Measurements from ENCODE around the gene CCDC30. TPM values are rescaled to one million over a fixed set of nuclear protein-coding genes. Genes with fewer than 3 reads are reported as not detected.

Gene CCDC30
- polyA plus RNA-seq, 1 donor (not counting 4 experiments of a cell fraction or from before 2014, with no cell fraction given) = 0.35 TPM

DNA sequence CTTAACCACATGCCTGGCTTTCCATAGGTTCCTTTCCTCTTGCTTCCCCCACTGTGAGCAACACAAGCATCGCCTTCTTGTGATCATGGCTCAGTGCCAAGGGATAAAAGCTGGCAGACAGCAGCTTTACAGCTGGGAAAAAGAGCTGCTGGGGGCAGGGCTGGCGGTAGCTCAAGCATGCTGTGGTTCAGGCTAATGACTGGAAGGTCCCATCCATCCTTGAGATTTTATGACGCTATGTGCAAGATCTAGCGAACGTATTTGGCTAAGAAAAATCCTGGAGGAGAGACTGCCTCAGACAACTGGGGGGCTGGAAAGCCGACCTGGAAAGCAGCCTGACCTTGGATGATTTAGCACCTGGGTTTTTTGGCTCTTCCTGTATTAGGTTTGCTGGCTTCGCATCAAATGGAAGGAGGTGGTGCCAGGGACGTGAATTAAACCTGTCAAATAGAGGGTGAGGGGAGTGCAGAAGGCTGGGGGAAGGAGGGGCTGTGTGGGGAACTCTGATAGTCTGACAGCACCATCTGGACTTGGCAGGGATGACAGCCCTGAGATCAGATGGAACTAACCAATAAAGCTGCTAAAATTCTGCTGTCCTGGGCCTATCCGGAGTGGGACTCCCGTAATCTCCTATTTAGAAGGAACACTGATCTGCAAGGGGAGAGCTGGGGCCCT, 42.0 kb upstream of the CCDC30 start:
- no peaks in the 10 kb centered on the region for H3K36me3 ChIP-seq (ENCODE audit: control insufficient read depth in 2 of 2, extremely low read depth in 1 of 2, insufficient read depth in 2 of 2, low read length in 2 of 2)
- no peak overlapping the region for H3K9ac ChIP-seq (ENCODE audit: control insufficient read depth, extremely low read depth, insufficient read depth, low read length)
- no peak overlapping the region for H2AFZ ChIP-seq (ENCODE audit: control insufficient read depth, low read length)
- H3K9me1 ChIP-seq (ENCODE audit: control insufficient read depth, extremely low read depth, insufficient read depth, low read length) = no peaks in the 10 kb centered on the region
- TF ChIP-seq, protein P1, sequence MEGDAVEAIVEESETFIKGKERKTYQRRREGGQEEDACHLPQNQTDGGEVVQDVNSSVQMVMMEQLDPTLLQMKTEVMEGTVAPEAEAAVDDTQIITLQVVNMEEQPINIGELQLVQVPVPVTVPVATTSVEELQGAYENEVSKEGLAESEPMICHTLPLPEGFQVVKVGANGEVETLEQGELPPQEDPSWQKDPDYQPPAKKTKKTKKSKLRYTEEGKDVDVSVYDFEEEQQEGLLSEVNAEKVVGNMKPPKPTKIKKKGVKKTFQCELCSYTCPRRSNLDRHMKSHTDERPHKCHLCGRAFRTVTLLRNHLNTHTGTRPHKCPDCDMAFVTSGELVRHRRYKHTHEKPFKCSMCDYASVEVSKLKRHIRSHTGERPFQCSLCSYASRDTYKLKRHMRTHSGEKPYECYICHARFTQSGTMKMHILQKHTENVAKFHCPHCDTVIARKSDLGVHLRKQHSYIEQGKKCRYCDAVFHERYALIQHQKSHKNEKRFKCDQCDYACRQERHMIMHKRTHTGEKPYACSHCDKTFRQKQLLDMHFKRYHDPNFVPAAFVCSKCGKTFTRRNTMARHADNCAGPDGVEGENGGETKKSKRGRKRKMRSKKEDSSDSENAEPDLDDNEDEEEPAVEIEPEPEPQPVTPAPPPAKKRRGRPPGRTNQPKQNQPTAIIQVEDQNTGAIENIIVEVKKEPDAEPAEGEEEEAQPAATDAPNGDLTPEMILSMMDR (optimal IDR thresholded peaks at IDR 0.05 in 1 of 3, IDR thresholded peaks at IDR 0.05 in 1 of 3, conservative IDR thresholded peaks at IDR 0.05 in 1 of 3; ENCODE audit: extremely low read depth in 1 of 3, insufficient read depth in 2 of 3, low read length in 3 of 3) = no peak
- no peak for TF ChIP-seq EZH2 (IDR thresholded peaks at IDR 0.05; ENCODE audit: low read length)
- no peak overlapping the region for H3K4me3 ChIP-seq (ENCODE audit: control insufficient read depth in 2 of 3, extremely low read depth in 1 of 3, insufficient read depth in 2 of 3, low read depth in 1 of 3, low read length in 3 of 3)
- DNase-seq (ENCODE audit: low read depth, low spot score) = no peak
- H3K4me2 ChIP-seq (ENCODE audit: control insufficient read depth, extremely low read depth, insufficient read depth, low read depth, low read length) = no peak overlapping the region
- peaks cover 21% of the 10 kb centered on the region for H3K27me3 ChIP-seq (ENCODE audit: control insufficient read depth, extremely low read depth, insufficient read depth, low read length)
- no peaks in the 10 kb centered on the region for H3K79me2 ChIP-seq (ENCODE audit: control insufficient read depth, insufficient read depth, low read length)
- no peaks in the 10 kb centered on the region for H4K20me1 ChIP-seq (ENCODE audit: control insufficient read depth, extremely low read depth, insufficient read depth, low read length)
- dilution Hi-C loops (cut with MboI; ENCODE audit: extremely low pct_ligation_motif_present, low sequenced_read_pairs) = no loop called here
- FAIRE-seq = no peak
- H3K9me3 ChIP-seq (ENCODE audit: control insufficient read depth, low read depth, low read length) = no peaks in the 10 kb centered on the region
- H3K4me1 ChIP-seq (ENCODE audit: control insufficient read depth, extremely low read depth, insufficient read depth, low read length) = no peaks in the 10 kb centered on the region
- no peak overlapping the region for H3K27ac ChIP-seq (ENCODE audit: control insufficient read depth, insufficient read depth, low read length)

DNA sequence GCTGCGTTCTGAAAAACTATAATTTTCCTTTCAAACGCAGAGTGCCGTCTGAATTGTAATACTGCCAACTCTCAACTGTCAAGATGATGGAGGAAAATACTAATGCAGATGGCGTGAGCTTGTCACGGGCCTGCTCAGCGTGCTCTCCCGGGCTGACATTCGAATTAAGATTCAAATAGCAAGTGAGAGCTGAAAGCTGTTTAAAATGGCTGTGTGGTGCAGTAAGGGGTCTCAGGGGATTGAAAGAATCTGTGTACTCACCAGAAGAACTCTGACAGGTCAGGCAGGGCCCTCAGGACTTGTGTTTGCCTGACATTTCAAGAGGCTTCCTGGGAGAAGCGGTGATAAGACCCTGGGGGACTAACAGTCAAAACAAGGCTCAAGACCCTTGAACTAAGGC, 40.3 kb upstream of the CCDC30 start:
- no peaks in the 10 kb centered on the region for H3K9me1 ChIP-seq (ENCODE audit: control insufficient read depth, extremely low read depth, insufficient read depth, low read length)
- no peak overlapping the region for H3K4me2 ChIP-seq (ENCODE audit: control insufficient read depth, extremely low read depth, insufficient read depth, low read depth, low read length)
- no peak for FAIRE-seq
- H4K20me1 ChIP-seq (ENCODE audit: control insufficient read depth, extremely low read depth, insufficient read depth, low read length) = no peaks in the 10 kb centered on the region
- H3K27ac ChIP-seq (ENCODE audit: control insufficient read depth, insufficient read depth, low read length) = no peak overlapping the region
- dilution Hi-C loops (cut with MboI; ENCODE audit: extremely low pct_ligation_motif_present, low sequenced_read_pairs) = no loop called here
- no peak overlapping the region for H3K4me3 ChIP-seq (ENCODE audit: control insufficient read depth in 2 of 3, extremely low read depth in 1 of 3, insufficient read depth in 2 of 3, low read depth in 1 of 3, low read length in 3 of 3)
- no peaks in the 10 kb centered on the region for H3K4me1 ChIP-seq (ENCODE audit: control insufficient read depth, extremely low read depth, insufficient read depth, low read length)
- no peak overlapping the region for H3K9ac ChIP-seq (ENCODE audit: control insufficient read depth, extremely low read depth, insufficient read depth, low read length)
- no peak for DNase-seq (ENCODE audit: low read depth, low spot score)
- H3K9me3 ChIP-seq (ENCODE audit: control insufficient read depth, low read depth, low read length) = no peaks in the 10 kb centered on the region
- H2AFZ ChIP-seq (ENCODE audit: control insufficient read depth, low read length) = no peak overlapping the region
- H3K27me3 ChIP-seq (ENCODE audit: control insufficient read depth, extremely low read depth, insufficient read depth, low read length) = peaks cover 21% of the 10 kb centered on the region
- H3K36me3 ChIP-seq (ENCODE audit: control insufficient read depth in 2 of 2, extremely low read depth in 1 of 2, insufficient read depth in 2 of 2, low read length in 2 of 2) = no peaks in the 10 kb centered on the region
- H3K79me2 ChIP-seq (ENCODE audit: control insufficient read depth, insufficient read depth, low read length) = no peaks in the 10 kb centered on the region
- TF ChIP-seq EZH2 (IDR thresholded peaks at IDR 0.05; ENCODE audit: low read length) = no peak
- TF ChIP-seq, protein P1 (optimal IDR thresholded peaks at IDR 0.05 in 1 of 3, IDR thresholded peaks at IDR 0.05 in 1 of 3, conservative IDR thresholded peaks at IDR 0.05 in 1 of 3; ENCODE audit: extremely low read depth in 1 of 3, insufficient read depth in 2 of 3, low read length in 3 of 3) = no peak

Measured in keratinocyte (primary cell).